GM10847 (cell line): ENCODE data around the gene SORCS2.

ENCODE experiments used
- POLR2A ChIP-seq: IDR thresholded peaks from 2 replicates; pipeline ENCODE4 v1.6.1; 2011; ENCODE audit not compliant: insufficient read length; ENCODE audit errors: extremely low read depth

SORCS2 gene

DNA sequence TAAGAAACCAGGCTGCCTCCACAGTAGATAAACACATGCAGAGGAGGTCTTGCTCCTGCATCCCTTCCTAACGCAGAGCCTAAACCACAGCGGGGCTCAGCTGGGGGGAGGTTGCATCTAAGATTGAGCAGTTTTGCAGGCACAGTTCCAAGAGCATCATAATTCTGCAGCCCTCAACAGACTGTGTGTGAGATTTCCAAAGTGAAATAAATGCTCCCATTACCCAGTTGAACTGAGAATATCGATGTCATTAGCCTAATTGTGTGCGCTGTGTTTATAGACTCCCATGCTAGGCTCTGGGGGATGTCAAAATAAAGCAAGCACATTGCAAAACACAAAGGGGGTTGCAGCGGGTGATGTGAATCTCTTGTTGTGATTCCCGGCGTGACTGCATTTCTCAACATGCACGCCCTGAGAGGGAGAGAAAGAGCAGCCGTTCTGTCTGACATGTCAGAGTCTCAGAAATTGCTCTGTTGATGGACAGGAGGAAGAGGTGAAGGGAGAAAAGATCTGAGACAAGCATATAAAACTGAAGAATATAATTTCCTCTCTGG, 392.3 kb downstream of the SORCS2 start:
- TF ChIP-seq POLR2A: no peak

- no peak for TF ChIP-seq POLR2A
Observed at GRCh38 chr4:7585768-7586167, 393.4 kb downstream of the SORCS2 start.

GRCh38 chr4:7587433-7588405, 395.4 kb downstream of the SORCS2 start:
- TF ChIP-seq POLR2A: no peak

GRCh38 chr4:7590189-7590588, 397.9 kb downstream of the SORCS2 start:
- TF ChIP-seq POLR2A: no peak

DNA sequence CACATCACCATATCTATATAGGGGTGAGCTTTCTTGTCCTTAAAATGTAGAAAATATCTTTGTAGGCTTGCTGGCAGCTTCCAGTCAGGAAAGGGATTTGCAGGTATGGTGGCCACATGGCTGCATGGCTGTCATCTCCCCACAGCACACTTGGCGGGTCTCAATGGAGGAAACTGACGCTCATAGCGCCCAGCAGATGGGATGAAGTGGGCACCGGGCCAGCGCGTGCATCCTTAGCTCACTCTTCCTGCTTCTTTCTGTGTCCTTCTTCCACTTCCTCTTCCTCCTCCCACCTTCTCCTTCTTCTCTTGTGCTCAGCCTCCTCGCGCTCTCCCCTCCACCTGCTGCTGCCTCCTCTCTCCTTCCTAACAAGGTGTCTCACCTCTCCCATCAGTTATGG, 398.6 kb downstream of the SORCS2 start:
- TF ChIP-seq POLR2A: no peak

- no peak for TF ChIP-seq POLR2A
Observed at GRCh38 chr4:7591409-7592053, 399.2 kb downstream of the SORCS2 start.

GRCh38 chr4:7593646-7594412, 401.5 kb downstream of the SORCS2 start:
- no peak for TF ChIP-seq POLR2A

GRCh38 chr4:7595934-7596461, 403.7 kb downstream of the SORCS2 start:
- no peak for TF ChIP-seq POLR2A

- no peak for TF ChIP-seq POLR2A
Observed at GRCh38 chr4:7596918-7597606, 404.7 kb downstream of the SORCS2 start.

GRCh38 chr4:7598939-7599790, 406.8 kb downstream of the SORCS2 start:
- no peak for TF ChIP-seq POLR2A

- no peak for TF ChIP-seq POLR2A
Observed at GRCh38 chr4:7600247-7600646, 407.9 kb downstream of the SORCS2 start.

- no peak for TF ChIP-seq POLR2A
Observed at GRCh38 chr4:7607156-7607910, 415.0 kb downstream of the SORCS2 start.

GRCh38 chr4:7608046-7608445, 415.7 kb downstream of the SORCS2 start:
- TF ChIP-seq POLR2A: no peak
